ENCODE measurements around the gene PPARD.

PPARD gene

GRCh38 chr6:35448191-35448590, 105.8 kb downstream of the PPARD start:
- peak; percentile 51 for DNase-seq

- peak; percentile 87 for DNase-seq
Measured at GRCh38 chr6:35449287-35449881, 107.0 kb downstream of the PPARD start.

- peak; percentile 74 for DNase-seq
Measured at GRCh38 chr6:35451354-35452182, 109.2 kb downstream of the PPARD start.

- DNase-seq = peak; percentile 96
Measured at GRCh38 chr6:35452183-35453090, 110.1 kb downstream of the PPARD start, which contains the start of gene FANCE. FANCE (plus strand) TSS chr6:35452338; CDS start chr6:35452546, 208 bp downstream.

GRCh38 chr6:35453236-35453635, 110.9 kb downstream of the PPARD start:
- DNase-seq = peak; percentile 33

- no peak for DNase-seq
Measured at GRCh38 chr6:35454391-35455110, 112.2 kb downstream of the PPARD start.

- DNase-seq = no peak
Measured at GRCh38 chr6:35457907-35458306, 115.5 kb downstream of the PPARD start.

- DNase-seq = no peak
Measured at GRCh38 chr6:35461270-35461669, 118.9 kb downstream of the PPARD start.

GRCh38 chr6:35463292-35463691, 120.9 kb downstream of the PPARD start:
- DNase-seq = no peak

GRCh38 chr6:35465646-35466045, 123.3 kb downstream of the PPARD start:
- no peak for DNase-seq

GRCh38 chr6:35468181-35468979, 126.0 kb downstream of the PPARD start, which contains the start of gene RPL10A:
RPL10A (plus strand) TSS chr6:35468401; CDS start chr6:35468435, 34 bp downstream.
- DNase-seq = peak; percentile 99

- peak; percentile 78 for DNase-seq
Measured at GRCh38 chr6:35468980-35469750, 126.8 kb downstream of the PPARD start.

- peak; percentile 49 for DNase-seq
Measured at GRCh38 chr6:35469751-35470662, 127.6 kb downstream of the PPARD start.

GRCh38 chr6:35470663-35471120, 128.3 kb downstream of the PPARD start:
- no peak for DNase-seq

- DNase-seq = no peak
Measured at GRCh38 chr6:35471836-35472345, 129.5 kb downstream of the PPARD start.

GRCh38 chr6:35473075-35473849, 130.9 kb downstream of the PPARD start:
- DNase-seq = no peak

GRCh38 chr6:35473850-35474130, 131.4 kb downstream of the PPARD start:
- peak; percentile 38 for DNase-seq

- DNase-seq = no peak
Measured at GRCh38 chr6:35474131-35474941, 132.0 kb downstream of the PPARD start.

All from NCI-H69 (cell line).